ENCODE measurements around the gene CCDC107.
"Not testable (repeated sequence)": the region's sequence is repeated elsewhere in the genome, so short reads cannot be mapped to it uniquely, and the experiment has no call there.

- TF ChIP-seq SUZ12 (IDR thresholded peaks at IDR 0.05); TARDBP (IDR thresholded peaks at IDR 0.05); FOXM1 (IDR thresholded peaks at IDR 0.05; ENCODE audit: borderline replicate concordance); SP1 (IDR thresholded peaks at IDR 0.05); BHLHE40 (IDR thresholded peaks at IDR 0.05; ENCODE audit: borderline replicate concordance); ELF4 (IDR thresholded peaks at IDR 0.05); PKNOX1 (IDR thresholded peaks at IDR 0.05); ARNT (IDR thresholded peaks at IDR 0.05); FOXA1 (IDR thresholded peaks at IDR 0.05): not testable (repeated sequence)
Measured at GRCh38 chr9:35639225-35639624, 18.9 kb upstream of the CCDC107 start.

Measured in HEK293T (cell line).